Panc1 (cell line): ENCODE data around the gene OXCT1. TPM values are rescaled to one million over a fixed set of nuclear protein-coding genes. Genes with fewer than 3 reads are reported as not detected.

Source experiments
- ATAC-seq: fragments of 200-7000 bp; cut with Tn5 transposase; 2 replicates; pipeline ENCODE4 v1.9.1; 2020; ENCODE audit warnings: mild to moderate bottlenecking, moderate library complexity
- BruUV-seq: library from RNA; stranded (reverse); fragments of 400-500 nt; replicated peaks from 2 replicates; lab custom pipeline; 2021; lab: Mats Ljungman, UMichigan
- CTCF ChIA-PET: fragments of 300-600 bp; sonication (Branson Sonifier 250); formaldehyde crosslinking; loops from one replicate; lab custom pipeline; 2022; ENCODE audit warnings: antibody characterized with exemption; lab: Charles Lee
- POLR2A ChIA-PET: fragments of 300-600 bp; sonication (Branson Sonifier 250); formaldehyde crosslinking; loops from one replicate; lab custom pipeline; 2022; ENCODE audit warnings: antibody characterized with exemption; lab: Charles Lee
- DNase-seq: peaks from one replicate; pipeline ENCODE4 v3.0.0-alpha.2; 2010; ENCODE audit warnings: low read depth, low spot score
- H3K27ac ChIP-seq: 2 replicates; pipeline ENCODE4 v1.5.1; 2011; ENCODE audit warnings: mild to moderate bottlenecking, low read length, inconsistent platforms
- H3K27me3 ChIP-seq: fragments of 200-500 bp; sonication (Bioruptor generic); 2 replicates; pipeline ENCODE4 v1.6.0; 2014; ENCODE audit warnings: low read length, inconsistent platforms; ENCODE audit not compliant: control insufficient read depth, insufficient read depth
- H3K36me3 ChIP-seq: fragments of 200-500 bp; sonication (Bioruptor generic); 2 replicates; pipeline ENCODE4 v1.5.1; 2014; ENCODE audit warnings: inconsistent platforms, mild to moderate bottlenecking, low read length, moderate library complexity; ENCODE audit not compliant: control insufficient read depth, insufficient read depth
- H3K4me1 ChIP-seq: 2 replicates; pipeline ENCODE4 v1.5.1; 2011; ENCODE audit warnings: inconsistent platforms, mild to moderate bottlenecking, low read length, moderate library complexity; ENCODE audit not compliant: control insufficient read depth, insufficient read depth
- H3K4me3 ChIP-seq, 2 experiments: 2 replicates each; pipeline ENCODE4 v1.5.1; 2011 to 2012; ENCODE audit warnings: low read depth in 2 of 2, low read length in 2 of 2, mild to moderate bottlenecking in 2 of 2, inconsistent platforms in 1 of 2, moderate library complexity in 1 of 2
- H3K9me3 ChIP-seq: fragments of 200-500 bp; sonication (Bioruptor generic); 2 replicates; pipeline ENCODE4 v1.5.1; 2014; ENCODE audit warnings: low read depth, mild to moderate bottlenecking, inconsistent platforms, low read length, moderate library complexity; ENCODE audit not compliant: control insufficient read depth, insufficient read depth
- CTCF ChIP-seq: fragments of 450-650 bp; IDR thresholded peaks from 2 replicates; pipeline ENCODE4 v1.5.1; 2017; ENCODE audit warnings: mild to moderate bottlenecking
- POLR2AphosphoS5 ChIP-seq: IDR thresholded peaks from 2 replicates; pipeline ENCODE4 v1.6.1; 2012; ENCODE audit warnings: mild to moderate bottlenecking, low read depth, low read length, moderate library complexity
- REST ChIP-seq, 2 experiments: IDR thresholded peaks; 2 replicates each; pipeline ENCODE4 v1.6.1; 2011 to 2012; ENCODE audit warnings: low read depth in 2 of 2, control low read depth in 1 of 2, low read length in 1 of 2, mild to moderate bottlenecking in 1 of 2, moderate library complexity in 1 of 2; ENCODE audit not compliant: insufficient read depth in 1 of 2
- SIN3A ChIP-seq: IDR thresholded peaks from 2 replicates; pipeline ENCODE4 v1.6.1; 2012; ENCODE audit warnings: low read depth, mild to moderate bottlenecking, low read length, moderate library complexity, borderline replicate concordance; ENCODE audit not compliant: insufficient read depth
- TCF7L2 ChIP-seq: IDR thresholded peaks from 2 replicates; pipeline ENCODE4 v1.6.1; 2011; ENCODE audit warnings: mild to moderate bottlenecking, low read depth, low read length, inconsistent platforms
- in situ Hi-C: cut with HindIII; loops from 2 replicates; pipeline ENCODE4 v1.10.0; 2016; ENCODE audit warnings: low sequenced_read_pairs, low pct_unique_long_range_greater_than_20kb
- intact Hi-C: fragments of 100-400 bp; cut with micrococcal nuclease; formaldehyde crosslinking; loops from one replicate; pipeline ENCODE4 v1.10.0; 2022; ENCODE audit not compliant: unreplicated experiment
- total RNA-seq: library from RNA; stranded (reverse); gene quantifications from one replicate; pipeline ENCODE4 v1.2.1, GENCODE V29; 2021; ENCODE audit not compliant: unreplicated experiment

OXCT1 gene
- total RNA-seq, 1 experiment from 2014 or later, result 10.5 TPM

GRCh38 chr5:41885286-41885685, 15.1 kb upstream of the OXCT1 start:
- peaks cover 9% of the 10 kb centered on the region; the same call in 1 of the 2 replicates for H3K9me3 ChIP-seq
- no peak overlapping the region for H3K27ac ChIP-seq
- BruUV-seq, result no TSS peak
- DNase-seq, result no peak
- ChIA-PET POLR2A (no interaction called here), CTCF (no interaction called here)
- peaks cover 2% of the 10 kb centered on the region; the same call in 1 of the 2 replicates for H3K27me3 ChIP-seq
- no peak for TF ChIP-seq REST (IDR thresholded peaks at IDR 0.05; ENCODE audit: insufficient read depth in 1 of 2, low read depth in 2 of 2, low read length in 1 of 2)
- no peak for TF ChIP-seq TCF7L2
- TF ChIP-seq SIN3A, result no peak
- no peak overlapping the region for H3K4me3 ChIP-seq
- in situ Hi-C loops (no loop called here), intact Hi-C loops (no loop called here)
- no peaks in the 10 kb centered on the region for H3K36me3 ChIP-seq
- H3K4me1 ChIP-seq, result 0 out of 2 replicates have a peak, but pooled peaks cover 3% of the 10 kb centered on the region
- ATAC-seq, result no peak

GRCh38 chr5:41883936-41884335, 13.7 kb upstream of the OXCT1 start:
- peaks cover 2% of the 10 kb centered on the region; the same call in 1 of the 2 replicates for H3K27me3 ChIP-seq
- 0 out of 2 replicates have a peak, but pooled peaks cover 3% of the 10 kb centered on the region for H3K4me1 ChIP-seq
- CTCF ChIA-PET, result no interaction called here
- intact Hi-C loops (no loop called here), in situ Hi-C loops (no loop called here)
- POLR2A ChIA-PET, result no interaction called here
- H3K9me3 ChIP-seq, result peaks cover 9% of the 10 kb centered on the region; the same call in 1 of the 2 replicates
- H3K36me3 ChIP-seq, result no peaks in the 10 kb centered on the region
- BruUV-seq, result no TSS peak
- no peak overlapping the region for H3K4me3 ChIP-seq
- no peak overlapping the region for H3K27ac ChIP-seq
- ATAC-seq, result no peak
- DNase-seq, result no peak
- TF ChIP-seq SIN3A, result no peak
- TF ChIP-seq REST (IDR thresholded peaks at IDR 0.05; ENCODE audit: insufficient read depth in 1 of 2, low read depth in 2 of 2, low read length in 1 of 2), result no peak
- TF ChIP-seq POLR2AphosphoS5, result no peak
- no peak for TF ChIP-seq CTCF
- TF ChIP-seq TCF7L2, result no peak
